ENCODE results near the gene ATF4. TPM values are rescaled to one million over a fixed set of nuclear protein-coding genes. Genes with fewer than 3 reads are reported as not detected.

The ATF4 gene
- total RNA-seq, 2 donors from 2014 or later, result 301 to 320 TPM

GRCh38 chr22:39489094-39490068 is 31.0 kb upstream of the ATF4 start:
- no peaks in the 10 kb centered on the region for H3K4me1 ChIP-seq (ENCODE audit: control insufficient read depth in 1 of 2, low read depth in 2 of 2)
- TF ChIP-seq, protein P1, sequence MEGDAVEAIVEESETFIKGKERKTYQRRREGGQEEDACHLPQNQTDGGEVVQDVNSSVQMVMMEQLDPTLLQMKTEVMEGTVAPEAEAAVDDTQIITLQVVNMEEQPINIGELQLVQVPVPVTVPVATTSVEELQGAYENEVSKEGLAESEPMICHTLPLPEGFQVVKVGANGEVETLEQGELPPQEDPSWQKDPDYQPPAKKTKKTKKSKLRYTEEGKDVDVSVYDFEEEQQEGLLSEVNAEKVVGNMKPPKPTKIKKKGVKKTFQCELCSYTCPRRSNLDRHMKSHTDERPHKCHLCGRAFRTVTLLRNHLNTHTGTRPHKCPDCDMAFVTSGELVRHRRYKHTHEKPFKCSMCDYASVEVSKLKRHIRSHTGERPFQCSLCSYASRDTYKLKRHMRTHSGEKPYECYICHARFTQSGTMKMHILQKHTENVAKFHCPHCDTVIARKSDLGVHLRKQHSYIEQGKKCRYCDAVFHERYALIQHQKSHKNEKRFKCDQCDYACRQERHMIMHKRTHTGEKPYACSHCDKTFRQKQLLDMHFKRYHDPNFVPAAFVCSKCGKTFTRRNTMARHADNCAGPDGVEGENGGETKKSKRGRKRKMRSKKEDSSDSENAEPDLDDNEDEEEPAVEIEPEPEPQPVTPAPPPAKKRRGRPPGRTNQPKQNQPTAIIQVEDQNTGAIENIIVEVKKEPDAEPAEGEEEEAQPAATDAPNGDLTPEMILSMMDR (IDR thresholded peaks at IDR 0.05), result no peak
- H3K4me3 ChIP-seq, result no peak overlapping the region
- H3K36me3 ChIP-seq, result no peaks in the 10 kb centered on the region
- ATAC-seq (ENCODE audit: insufficient number of reproducible peaks, low FRiP score, low read depth) (no peak), DNase-seq (ENCODE audit: low spot score) (no peak)
- H3K27me3 ChIP-seq (replicated peaks; ENCODE audit: insufficient read depth), result no peaks in the 10 kb centered on the region
- H3K9me3 ChIP-seq, result no peaks in the 10 kb centered on the region
- H3K27ac ChIP-seq, result no peak overlapping the region

- DNase-seq (ENCODE audit: low spot score), result no peak
- Histone ChIP-seq H3K27me3 (replicated peaks; ENCODE audit: insufficient read depth) (no peaks in the 10 kb centered on the region), H3K9me3 (no peaks in the 10 kb centered on the region), H3K36me3 (no peaks in the 10 kb centered on the region), H3K4me1 (ENCODE audit: control insufficient read depth in 1 of 2, low read depth in 2 of 2) (no peaks in the 10 kb centered on the region), H3K4me3 (no peak overlapping the region), H3K27ac (no peak overlapping the region)
- TF ChIP-seq, protein P1 (IDR thresholded peaks at IDR 0.05), result no peak
- ATAC-seq (ENCODE audit: insufficient number of reproducible peaks, low FRiP score, low read depth), result peak; percentile 48
Measured at GRCh38 chr22:39490135-39490798, 30.1 kb upstream of the ATF4 start.

DNA sequence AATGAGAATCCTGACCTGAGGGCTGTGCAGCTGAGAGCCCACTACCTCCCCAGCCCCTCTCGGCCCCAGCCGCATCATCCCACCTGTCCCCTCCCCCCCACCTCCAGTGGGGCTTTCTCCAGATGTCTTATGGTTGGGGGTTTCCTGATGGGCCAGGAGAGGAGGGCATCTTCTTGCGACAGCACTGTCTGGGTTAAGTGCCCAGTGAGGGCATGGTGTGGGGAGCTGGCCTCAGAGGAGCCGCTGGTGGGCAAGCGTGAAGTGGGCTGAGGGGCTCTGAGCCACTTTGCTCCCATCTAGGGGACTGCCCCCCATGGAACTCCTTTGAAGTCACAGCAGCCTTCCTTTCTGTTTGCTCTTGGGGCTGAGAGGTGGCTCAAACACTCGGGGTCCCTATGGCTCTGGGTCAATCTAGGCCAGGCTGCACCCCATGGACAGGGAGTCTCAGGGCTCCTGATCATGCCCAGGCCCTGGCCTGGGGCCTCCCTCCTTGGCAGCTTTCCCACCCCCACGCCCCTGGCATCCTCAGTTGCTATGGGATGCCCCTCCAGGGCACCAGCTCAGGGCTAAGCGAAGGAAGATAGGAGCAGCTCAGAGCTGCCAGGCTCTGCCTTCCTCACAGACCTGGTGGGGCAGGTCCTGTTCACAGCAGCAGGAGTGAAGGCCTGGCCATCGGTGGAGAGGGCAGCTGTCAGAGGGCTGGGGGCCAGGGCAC is 29.2 kb upstream of the ATF4 start:
- Histone ChIP-seq H3K27ac (no peak overlapping the region), H3K9me3 (no peaks in the 10 kb centered on the region), H3K36me3 (no peaks in the 10 kb centered on the region), H3K27me3 (replicated peaks; ENCODE audit: insufficient read depth) (no peaks in the 10 kb centered on the region), H3K4me1 (ENCODE audit: control insufficient read depth in 1 of 2, low read depth in 2 of 2) (no peaks in the 10 kb centered on the region), H3K4me3 (no peak overlapping the region)
- DNase-seq (ENCODE audit: low spot score) (no peak), ATAC-seq (ENCODE audit: insufficient number of reproducible peaks, low FRiP score, low read depth) (no peak)
- TF ChIP-seq, protein P1 (IDR thresholded peaks at IDR 0.05), result no peak

GRCh38 chr22:39491696-39492095 is 28.7 kb upstream of the ATF4 start:
- TF ChIP-seq, protein P1 (IDR thresholded peaks at IDR 0.05), result no peak
- ATAC-seq (ENCODE audit: insufficient number of reproducible peaks, low FRiP score, low read depth), result no peak
- Histone ChIP-seq H3K27me3 (replicated peaks; ENCODE audit: insufficient read depth) (no peaks in the 10 kb centered on the region), H3K4me3 (no peak overlapping the region), H3K27ac (no peak overlapping the region), H3K36me3 (no peaks in the 10 kb centered on the region), H3K4me1 (ENCODE audit: control insufficient read depth in 1 of 2, low read depth in 2 of 2) (peaks cover 0 to 2% of the 10 kb centered on the region in 2 donors), H3K9me3 (no peaks in the 10 kb centered on the region)
- no peak for DNase-seq (ENCODE audit: low spot score)

DNA sequence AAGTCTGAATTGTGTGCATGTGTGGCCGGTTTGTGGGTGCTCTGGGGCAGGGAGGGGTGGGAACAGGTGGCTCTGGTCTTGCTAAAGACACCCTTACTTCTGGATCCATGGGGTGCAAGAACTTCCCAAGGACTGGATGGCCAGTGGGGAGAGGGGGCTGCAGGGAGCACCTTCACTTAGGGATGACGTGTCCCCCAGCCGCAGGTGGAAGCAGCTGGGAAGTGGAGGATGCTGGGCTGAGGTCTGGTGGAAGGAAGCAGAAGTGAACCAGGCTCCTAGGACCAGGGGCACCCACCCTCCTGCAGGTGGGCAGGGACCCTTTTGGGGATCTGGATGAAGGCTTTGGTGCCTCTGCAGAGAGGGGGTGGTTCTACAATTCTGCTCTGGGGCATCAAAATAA is 28.2 kb upstream of the ATF4 start:
- ATAC-seq (ENCODE audit: insufficient number of reproducible peaks, low FRiP score, low read depth) (no peak), DNase-seq (ENCODE audit: low spot score) (no peak)
- Histone ChIP-seq H3K36me3 (no peaks in the 10 kb centered on the region), H3K4me1 (ENCODE audit: control insufficient read depth in 1 of 2, low read depth in 2 of 2) (peaks cover 0 to 3% of the 10 kb centered on the region in 2 donors), H3K4me3 (no peak overlapping the region), H3K27me3 (replicated peaks; ENCODE audit: insufficient read depth) (no peaks in the 10 kb centered on the region), H3K27ac (no peak overlapping the region), H3K9me3 (no peaks in the 10 kb centered on the region)
- TF ChIP-seq, protein P1 (IDR thresholded peaks at IDR 0.05), result no peak

All from thoracic aorta (tissue), 2 donors.